ENCODE measurements around the gene SPAG16.

The SPAG16 gene

GRCh38 chr2:214203214-214203613 is 919.0 kb downstream of the SPAG16 start:
- Histone ChIP-seq H4K20me1 (ENCODE audit: insufficient read depth, low read length, poor library complexity, severe bottlenecking) (no peaks in the 10 kb centered on the region), H3K79me2 (ENCODE audit: insufficient read depth, low read length) (no peaks in the 10 kb centered on the region), H3K4me2 (ENCODE audit: low read depth, low read length, poor library complexity, severe bottlenecking) (no peak overlapping the region), H2AFZ (ENCODE audit: low read length) (no peak overlapping the region), H3K4me3 (ENCODE audit: low read length, poor library complexity, severe bottlenecking) (no peak overlapping the region), H3F3A (ENCODE audit: low read depth) (no peaks in the 10 kb centered on the region), H3K9me3 (ENCODE audit: insufficient read depth, low read depth, low read length) (no peaks in the 10 kb centered on the region), H3K4me1 (ENCODE audit: insufficient read depth, low read length, poor library complexity, severe bottlenecking) (no peaks in the 10 kb centered on the region), H3K36me3 (ENCODE audit: insufficient read depth, low read length) (no peaks in the 10 kb centered on the region), H3K27me3 (ENCODE audit: insufficient read depth, low read length, poor library complexity, severe bottlenecking) (no peaks in the 10 kb centered on the region), H3K9ac (ENCODE audit: low read depth, low read length, poor library complexity, severe bottlenecking) (no peak overlapping the region), H3K9me2 (replicated peaks; ENCODE audit: low read depth, low read length) (no peaks in the 10 kb centered on the region)
- TF ChIP-seq, protein P1, sequence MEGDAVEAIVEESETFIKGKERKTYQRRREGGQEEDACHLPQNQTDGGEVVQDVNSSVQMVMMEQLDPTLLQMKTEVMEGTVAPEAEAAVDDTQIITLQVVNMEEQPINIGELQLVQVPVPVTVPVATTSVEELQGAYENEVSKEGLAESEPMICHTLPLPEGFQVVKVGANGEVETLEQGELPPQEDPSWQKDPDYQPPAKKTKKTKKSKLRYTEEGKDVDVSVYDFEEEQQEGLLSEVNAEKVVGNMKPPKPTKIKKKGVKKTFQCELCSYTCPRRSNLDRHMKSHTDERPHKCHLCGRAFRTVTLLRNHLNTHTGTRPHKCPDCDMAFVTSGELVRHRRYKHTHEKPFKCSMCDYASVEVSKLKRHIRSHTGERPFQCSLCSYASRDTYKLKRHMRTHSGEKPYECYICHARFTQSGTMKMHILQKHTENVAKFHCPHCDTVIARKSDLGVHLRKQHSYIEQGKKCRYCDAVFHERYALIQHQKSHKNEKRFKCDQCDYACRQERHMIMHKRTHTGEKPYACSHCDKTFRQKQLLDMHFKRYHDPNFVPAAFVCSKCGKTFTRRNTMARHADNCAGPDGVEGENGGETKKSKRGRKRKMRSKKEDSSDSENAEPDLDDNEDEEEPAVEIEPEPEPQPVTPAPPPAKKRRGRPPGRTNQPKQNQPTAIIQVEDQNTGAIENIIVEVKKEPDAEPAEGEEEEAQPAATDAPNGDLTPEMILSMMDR (conservative IDR thresholded peaks at IDR 0.05; ENCODE audit: low read length) = no peak
- TF ChIP-seq EZH2phosphoT487 (IDR thresholded peaks at IDR 0.05; ENCODE audit: borderline replicate concordance) = no peak

GRCh38 chr2:214203744-214204289 is 919.6 kb downstream of the SPAG16 start:
- H3K27me3 ChIP-seq (ENCODE audit: insufficient read depth, low read length, poor library complexity, severe bottlenecking) = no peaks in the 10 kb centered on the region
- no peaks in the 10 kb centered on the region for H3K4me1 ChIP-seq (ENCODE audit: insufficient read depth, low read length, poor library complexity, severe bottlenecking)
- H3K9ac ChIP-seq (ENCODE audit: low read depth, low read length, poor library complexity, severe bottlenecking) = no peak overlapping the region
- TF ChIP-seq, protein P1 (conservative IDR thresholded peaks at IDR 0.05; ENCODE audit: low read length) = no peak
- TF ChIP-seq EZH2phosphoT487 (IDR thresholded peaks at IDR 0.05; ENCODE audit: borderline replicate concordance) = no peak
- H3K79me2 ChIP-seq (ENCODE audit: insufficient read depth, low read length) = no peaks in the 10 kb centered on the region
- no peak overlapping the region for H2AFZ ChIP-seq (ENCODE audit: low read length)
- H3F3A ChIP-seq (ENCODE audit: low read depth) = no peaks in the 10 kb centered on the region
- H4K20me1 ChIP-seq (ENCODE audit: insufficient read depth, low read length, poor library complexity, severe bottlenecking) = no peaks in the 10 kb centered on the region
- H3K36me3 ChIP-seq (ENCODE audit: insufficient read depth, low read length) = no peaks in the 10 kb centered on the region
- no peak overlapping the region for H3K4me3 ChIP-seq (ENCODE audit: low read length, poor library complexity, severe bottlenecking)
- no peak overlapping the region for H3K4me2 ChIP-seq (ENCODE audit: low read depth, low read length, poor library complexity, severe bottlenecking)
- H3K9me3 ChIP-seq (ENCODE audit: insufficient read depth, low read depth, low read length) = no peaks in the 10 kb centered on the region
- H3K9me2 ChIP-seq (replicated peaks; ENCODE audit: low read depth, low read length) = no peaks in the 10 kb centered on the region

DNA sequence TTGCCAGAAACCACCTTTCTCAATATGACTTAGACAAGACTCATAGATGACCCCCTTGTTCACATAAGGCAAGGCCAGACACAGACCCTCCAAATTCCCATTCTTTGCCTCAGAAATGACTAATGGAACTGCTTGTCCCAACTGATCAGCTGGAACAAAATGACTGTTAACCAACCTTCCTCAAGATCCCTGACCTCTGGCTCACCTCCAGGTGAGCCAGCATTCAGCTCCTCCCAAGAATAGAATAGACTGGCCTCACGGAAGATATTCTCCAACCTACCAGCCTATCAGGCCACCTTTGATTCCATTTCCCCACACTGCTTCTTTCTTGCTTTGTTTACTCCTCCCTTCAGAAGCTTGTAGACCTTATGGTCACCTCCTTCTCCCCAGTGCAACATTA is 930.8 kb downstream of the SPAG16 start:
- Histone ChIP-seq H4K20me1 (ENCODE audit: insufficient read depth, low read length, poor library complexity, severe bottlenecking) (no peaks in the 10 kb centered on the region), H3K4me1 (ENCODE audit: insufficient read depth, low read length, poor library complexity, severe bottlenecking) (no peaks in the 10 kb centered on the region), H3F3A (ENCODE audit: low read depth) (no peaks in the 10 kb centered on the region), H3K9me3 (ENCODE audit: insufficient read depth, low read depth, low read length) (no peaks in the 10 kb centered on the region), H3K4me2 (ENCODE audit: low read depth, low read length, poor library complexity, severe bottlenecking) (no peak overlapping the region), H3K79me2 (ENCODE audit: insufficient read depth, low read length) (no peaks in the 10 kb centered on the region), H3K4me3 (ENCODE audit: low read length, poor library complexity, severe bottlenecking) (no peak overlapping the region), H3K9ac (ENCODE audit: low read depth, low read length, poor library complexity, severe bottlenecking) (no peak overlapping the region), H3K27me3 (ENCODE audit: insufficient read depth, low read length, poor library complexity, severe bottlenecking) (no peaks in the 10 kb centered on the region), H3K9me2 (replicated peaks; ENCODE audit: low read depth, low read length) (no peaks in the 10 kb centered on the region), H2AFZ (ENCODE audit: low read length) (no peak overlapping the region), H3K36me3 (ENCODE audit: insufficient read depth, low read length) (no peaks in the 10 kb centered on the region)
- no peak for TF ChIP-seq EZH2phosphoT487 (IDR thresholded peaks at IDR 0.05; ENCODE audit: borderline replicate concordance)
- TF ChIP-seq, protein P1 (conservative IDR thresholded peaks at IDR 0.05; ENCODE audit: low read length) = no peak
